GM19238 (cell line): Measurements from ENCODE around the gene GDPD1.

Experiments used
- DNase-seq: peaks from one replicate; pipeline ENCODE4 v3.0.0; 2011; ENCODE audit warnings: low spot score; ENCODE audit not compliant: insufficient read length

The GDPD1 gene

DNA sequence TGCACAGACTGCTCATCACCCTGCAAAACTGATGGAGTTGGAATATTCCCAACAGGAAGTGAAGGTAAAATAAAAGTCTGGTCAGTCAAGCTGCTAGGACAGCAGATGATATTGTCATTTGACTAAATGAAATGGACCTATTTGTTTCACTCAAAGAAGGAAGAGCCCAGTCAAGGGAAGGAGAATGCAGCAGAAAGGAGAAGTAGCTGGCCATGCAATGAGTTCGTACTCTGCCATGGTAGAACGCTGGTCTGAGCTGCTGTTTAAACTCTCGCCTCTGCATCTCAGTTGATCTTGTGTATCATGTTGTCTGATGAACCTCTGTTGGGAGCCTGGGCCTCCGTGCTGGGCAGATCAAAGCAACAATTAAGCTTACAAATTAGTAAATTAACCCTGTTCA, 95.6 kb downstream of the GDPD1 start:
- DNase-seq, result no peak
